Loucy (cell line): ENCODE data around the gene PIPOX.

Experiments used
- H2AFZ ChIP-seq: fragments of 200-600 bp; sonication (generic); 2 replicates; pipeline ENCODE4 v1.6.0; 2016; ENCODE audit warnings: antibody characterized with exemption, mild to moderate bottlenecking, low read length, moderate library complexity
- H3F3A ChIP-seq: fragments of 200-600 bp; 2 replicates; pipeline ENCODE4 v1.6.0; 2016; ENCODE audit warnings: antibody characterized with exemption, low read depth, mild to moderate bottlenecking
- H3K27me3 ChIP-seq: fragments of 200-600 bp; sonication (generic); 2 replicates; pipeline ENCODE4 v1.6.1; 2014; ENCODE audit warnings: low read length, mild to moderate bottlenecking; ENCODE audit not compliant: insufficient read depth, poor library complexity, severe bottlenecking
- H3K36me3 ChIP-seq: fragments of 200-600 bp; sonication (generic); 2 replicates; pipeline ENCODE4 v1.6.1; 2016; ENCODE audit warnings: low read length; ENCODE audit not compliant: insufficient read depth
- H3K4me1 ChIP-seq: fragments of 200-600 bp; sonication (generic); 2 replicates; pipeline ENCODE4 v1.5.1; 2014; ENCODE audit warnings: low read length, mild to moderate bottlenecking; ENCODE audit not compliant: insufficient read depth, poor library complexity, severe bottlenecking
- H3K4me2 ChIP-seq: fragments of 200-600 bp; sonication (generic); 2 replicates; pipeline ENCODE4 v1.6.0; 2014; ENCODE audit warnings: antibody characterized with exemption, low read length, low read depth, mild to moderate bottlenecking; ENCODE audit not compliant: poor library complexity, severe bottlenecking
- H3K4me3 ChIP-seq: fragments of 200-600 bp; sonication (generic); 2 replicates; pipeline ENCODE4 v1.5.1; 2014; ENCODE audit warnings: low read length, mild to moderate bottlenecking, mixed read lengths; ENCODE audit not compliant: poor library complexity, severe bottlenecking
- H3K79me2 ChIP-seq: fragments of 200-600 bp; sonication (generic); 2 replicates; pipeline ENCODE4 v1.6.1; 2014; ENCODE audit warnings: low read length; ENCODE audit not compliant: insufficient read depth
- H3K9ac ChIP-seq: fragments of 200-600 bp; sonication (generic); 2 replicates; pipeline ENCODE4 v1.6.0; 2014; ENCODE audit warnings: mild to moderate bottlenecking, low read depth, low read length, moderate library complexity; ENCODE audit not compliant: poor library complexity, severe bottlenecking
- H3K9me2 ChIP-seq: fragments of 200-600 bp; sonication (generic); replicated peaks from 2 replicates; pipeline ENCODE4 v1.6.1; 2016; ENCODE audit warnings: low read depth, low read length, mixed read lengths
- H3K9me3 ChIP-seq: fragments of 200-600 bp; sonication (generic); 2 replicates; pipeline ENCODE4 v1.6.1; 2014; ENCODE audit warnings: mild to moderate bottlenecking, antibody characterized with exemption, low read length, low read depth; ENCODE audit not compliant: insufficient read depth
- H4K20me1 ChIP-seq: fragments of 200-600 bp; sonication (generic); 2 replicates; pipeline ENCODE4 v1.6.0; 2014; ENCODE audit warnings: antibody characterized with exemption, low read length, mild to moderate bottlenecking; ENCODE audit not compliant: insufficient read depth, poor library complexity, severe bottlenecking
- EZH2phosphoT487 ChIP-seq: fragments of 200-600 bp; IDR thresholded peaks from 2 replicates; pipeline ENCODE4 v1.6.1; 2018; ENCODE audit warnings: antibody characterized with exemption, mild to moderate bottlenecking, moderate library complexity, borderline replicate concordance
- TF ChIP-seq, protein P1 (sequence below): fragments of 200-600 bp; sonication (generic); conservative IDR thresholded peaks from 2 replicates; pipeline ENCODE4 v1.5.1; 2014; ENCODE audit warnings: mild to moderate bottlenecking, antibody characterized with exemption, low read length

PIPOX gene

DNA sequence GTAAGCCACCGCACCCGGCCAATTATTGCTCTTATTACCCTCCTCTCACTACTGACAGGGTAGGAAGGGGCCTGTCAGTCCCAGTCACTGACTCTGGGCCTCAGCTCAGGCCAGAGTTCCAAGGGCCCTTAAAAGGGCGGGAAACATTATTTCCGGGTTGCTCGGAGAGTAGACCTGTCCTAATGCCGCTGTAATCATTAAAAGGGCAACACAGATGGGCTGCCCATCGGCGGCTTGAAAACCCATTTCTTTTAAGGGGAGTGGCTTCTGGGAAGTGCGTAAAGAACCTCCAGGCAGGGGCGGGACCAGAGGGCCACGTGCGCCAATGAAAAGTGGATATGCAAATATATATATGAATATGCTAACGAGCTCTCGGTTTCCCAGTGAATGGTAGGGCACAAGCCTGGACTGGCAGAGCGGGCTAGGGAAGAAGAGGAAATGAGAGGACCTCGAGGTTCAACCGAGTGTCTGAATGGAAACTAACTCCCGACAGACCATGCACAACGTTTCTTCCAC is 26.6 kb downstream of the PIPOX start:
- no peak overlapping the region for H3K9ac ChIP-seq
- no peak overlapping the region for H3K4me2 ChIP-seq
- no peak overlapping the region for H2AFZ ChIP-seq
- peaks cover 7% of the 10 kb centered on the region; the same call in 1 of the 2 replicates for H3K36me3 ChIP-seq
- no peaks in the 10 kb centered on the region for H3K9me2 ChIP-seq
- no peaks in the 10 kb centered on the region for H3K79me2 ChIP-seq
- H3K4me3 ChIP-seq: no peak overlapping the region
- no peaks in the 10 kb centered on the region for H3F3A ChIP-seq
- no peaks in the 10 kb centered on the region for H3K4me1 ChIP-seq
- H4K20me1 ChIP-seq: no peaks in the 10 kb centered on the region
- no peaks in the 10 kb centered on the region for H3K9me3 ChIP-seq
- H3K27me3 ChIP-seq: no peaks in the 10 kb centered on the region
- TF ChIP-seq EZH2phosphoT487: no peak
- TF ChIP-seq, protein P1, sequence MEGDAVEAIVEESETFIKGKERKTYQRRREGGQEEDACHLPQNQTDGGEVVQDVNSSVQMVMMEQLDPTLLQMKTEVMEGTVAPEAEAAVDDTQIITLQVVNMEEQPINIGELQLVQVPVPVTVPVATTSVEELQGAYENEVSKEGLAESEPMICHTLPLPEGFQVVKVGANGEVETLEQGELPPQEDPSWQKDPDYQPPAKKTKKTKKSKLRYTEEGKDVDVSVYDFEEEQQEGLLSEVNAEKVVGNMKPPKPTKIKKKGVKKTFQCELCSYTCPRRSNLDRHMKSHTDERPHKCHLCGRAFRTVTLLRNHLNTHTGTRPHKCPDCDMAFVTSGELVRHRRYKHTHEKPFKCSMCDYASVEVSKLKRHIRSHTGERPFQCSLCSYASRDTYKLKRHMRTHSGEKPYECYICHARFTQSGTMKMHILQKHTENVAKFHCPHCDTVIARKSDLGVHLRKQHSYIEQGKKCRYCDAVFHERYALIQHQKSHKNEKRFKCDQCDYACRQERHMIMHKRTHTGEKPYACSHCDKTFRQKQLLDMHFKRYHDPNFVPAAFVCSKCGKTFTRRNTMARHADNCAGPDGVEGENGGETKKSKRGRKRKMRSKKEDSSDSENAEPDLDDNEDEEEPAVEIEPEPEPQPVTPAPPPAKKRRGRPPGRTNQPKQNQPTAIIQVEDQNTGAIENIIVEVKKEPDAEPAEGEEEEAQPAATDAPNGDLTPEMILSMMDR: no peak

- Histone ChIP-seq H3K36me3 (peaks cover 11% of the 10 kb centered on the region; the same call in 1 of the 2 replicates), H3K27me3 (no peaks in the 10 kb centered on the region), H3K4me3 (no peak overlapping the region), H3K9ac (no peak overlapping the region), H3F3A (no peaks in the 10 kb centered on the region), H3K79me2 (no peaks in the 10 kb centered on the region), H3K4me1 (no peaks in the 10 kb centered on the region), H4K20me1 (no peaks in the 10 kb centered on the region), H3K4me2 (no peak overlapping the region), H3K9me3 (no peaks in the 10 kb centered on the region), H3K9me2 (no peaks in the 10 kb centered on the region), H2AFZ (no peak overlapping the region)
- TF ChIP-seq, protein P1: no peak
- TF ChIP-seq EZH2phosphoT487: no peak
Observed at GRCh38 chr17:29070308-29070707, 27.4 kb downstream of the PIPOX start.

DNA sequence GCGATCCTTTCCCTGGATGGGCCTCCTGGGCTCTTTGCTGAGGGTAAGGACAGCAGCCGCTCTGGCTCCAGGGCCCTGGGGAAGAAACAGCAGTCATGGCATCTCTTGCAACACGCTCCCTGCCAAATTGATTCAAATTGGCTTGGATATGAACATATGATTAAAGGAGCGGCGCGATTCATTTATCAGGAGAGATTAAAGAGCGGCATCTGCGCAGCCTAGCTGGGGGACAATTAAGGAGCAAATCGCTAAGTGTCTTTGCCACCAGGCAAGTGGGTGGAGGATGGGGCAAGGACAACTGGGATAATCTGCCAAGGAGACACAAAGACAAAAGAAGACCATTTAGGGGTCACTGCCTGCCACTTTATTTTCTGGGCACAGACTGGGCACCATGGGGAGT is 27.8 kb downstream of the PIPOX start:
- Histone ChIP-seq H3K79me2 (no peaks in the 10 kb centered on the region), H4K20me1 (no peaks in the 10 kb centered on the region), H3K9me3 (no peaks in the 10 kb centered on the region), H3K27me3 (no peaks in the 10 kb centered on the region), H3K4me1 (no peaks in the 10 kb centered on the region), H3F3A (no peaks in the 10 kb centered on the region), H3K9me2 (no peaks in the 10 kb centered on the region), H2AFZ (no peak overlapping the region), H3K36me3 (peaks cover 11% of the 10 kb centered on the region; the same call in 1 of the 2 replicates), H3K9ac (no peak overlapping the region), H3K4me2 (no peak overlapping the region), H3K4me3 (no peak overlapping the region)
- TF ChIP-seq, protein P1: no peak
- no peak for TF ChIP-seq EZH2phosphoT487
